DND-41 (cell line): ENCODE data around the gene EIF4E3.

Source experiments
- CTCF ChIP-seq: IDR thresholded peaks from 2 replicates; pipeline ENCODE4 v1.5.1; 2012; ENCODE audit warnings: borderline replicate concordance, low read length, moderate library complexity, mild to moderate bottlenecking; ENCODE audit not compliant: poor library complexity, severe bottlenecking; ENCODE audit errors: extremely low read depth
- EZH2 ChIP-seq: IDR thresholded peaks from 3 replicates; pipeline ENCODE4 v1.6.1; 2012; ENCODE audit warnings: borderline replicate concordance, low read depth, mild to moderate bottlenecking, moderate library complexity, low read length, inconsistent platforms; ENCODE audit not compliant: severe bottlenecking

DNA sequence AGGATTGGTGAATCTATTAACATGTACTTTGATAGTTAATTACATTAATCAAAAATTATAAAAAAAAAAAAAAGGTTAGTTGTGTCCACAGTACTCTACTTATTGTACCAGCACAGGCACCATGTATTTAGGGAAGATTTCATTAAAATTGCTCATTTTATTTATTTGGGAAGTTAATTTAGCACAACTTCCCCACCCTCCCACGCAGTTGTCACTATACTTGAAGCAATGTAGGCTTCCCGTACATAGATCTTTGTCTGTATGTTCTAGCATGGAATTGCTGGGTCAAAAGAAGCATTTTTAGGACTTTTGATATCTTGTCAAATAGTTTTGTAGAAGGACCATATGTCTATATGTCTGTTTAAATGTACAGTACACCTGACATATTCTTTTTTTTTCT lies 32.9 kb upstream of the EIF4E3 start:
- TF ChIP-seq CTCF (no peak), EZH2 (no peak)
